PC-9 (cell line): ENCODE data around the gene SHC3. TPM values are rescaled to one million over a fixed set of nuclear protein-coding genes. Genes with fewer than 3 reads are reported as not detected.

Experiments used
- BruUV-seq: library from RNA; stranded (reverse); fragments of 400-500 nt; replicated peaks from 2 replicates; lab custom pipeline; 2021; lab: Mats Ljungman, UMichigan
- CTCF ChIA-PET: fragments of 300-600 bp; sonication (Branson Sonifier 250); formaldehyde crosslinking; loops from one replicate; lab custom pipeline; 2022; ENCODE audit warnings: antibody characterized with exemption; lab: Charles Lee
- POLR2A ChIA-PET: fragments of 300-600 bp; sonication (Branson Sonifier 250); formaldehyde crosslinking; loops from one replicate; lab custom pipeline; 2022; ENCODE audit warnings: antibody characterized with exemption; ENCODE audit not compliant: unreplicated experiment; lab: Charles Lee
- DNase-seq, 2 experiments: peaks; one replicate each; pipeline versions ENCODE4 v3.0.0 to v3.0.0-alpha.2; 2015 to 2022; ENCODE audit warnings: mixed read lengths in 1 of 2
- H2AFZ ChIP-seq: fragments of 200-600 bp; sonication (generic); 2 replicates; pipeline ENCODE4 v1.8.1; 2017; ENCODE audit warnings: antibody characterized with exemption
- H3F3A ChIP-seq: fragments of 200-600 bp; sonication (generic); 2 replicates; pipeline ENCODE4 v1.8.1; 2017; ENCODE audit warnings: antibody characterized with exemption, mild to moderate bottlenecking, low read depth; ENCODE audit not compliant: insufficient read depth
- H3K27ac ChIP-seq: fragments of 200-600 bp; sonication (generic); 2 replicates; pipeline ENCODE4 v1.6.1; 2016; ENCODE audit warnings: mixed run types
- H3K27me3 ChIP-seq: fragments of 200-600 bp; sonication (generic); 2 replicates; pipeline ENCODE4 v1.6.1; 2016; ENCODE audit warnings: low read depth, mixed run types; ENCODE audit not compliant: insufficient read depth
- H3K36me3 ChIP-seq: fragments of 200-600 bp; sonication (generic); 2 replicates; pipeline ENCODE4 v1.6.1; 2016; ENCODE audit warnings: low read depth, mixed run types
- H3K4me1 ChIP-seq: fragments of 200-600 bp; sonication (generic); replicated peaks from 2 replicates; pipeline ENCODE4 v1.6.1; 2016; ENCODE audit warnings: mixed run types; ENCODE audit not compliant: insufficient read depth
- H3K4me2 ChIP-seq: fragments of 200-600 bp; sonication (generic); 2 replicates; pipeline ENCODE4 v1.6.1; 2017; ENCODE audit warnings: mixed run types
- H3K4me3 ChIP-seq: fragments of 200-600 bp; sonication (generic); 2 replicates; pipeline ENCODE4 v1.6.1; 2016; ENCODE audit warnings: mixed run types
- H3K79me2 ChIP-seq: fragments of 200-600 bp; sonication (generic); 2 replicates; pipeline ENCODE4 v1.6.1; 2017; ENCODE audit warnings: low read depth, mixed run types
- H3K9me2 ChIP-seq: fragments of 200-600 bp; sonication (generic); 2 replicates; pipeline ENCODE4 v1.8.1; 2017; ENCODE audit warnings: mild to moderate bottlenecking; ENCODE audit not compliant: insufficient read depth
- H3K9me3 ChIP-seq: fragments of 200-600 bp; sonication (generic); 2 replicates; pipeline ENCODE4 v1.8.1; 2016; ENCODE audit warnings: low read depth; ENCODE audit not compliant: insufficient read depth
- H4K20me1 ChIP-seq: fragments of 200-600 bp; sonication (generic); 2 replicates; pipeline ENCODE4 v1.8.1; 2017; ENCODE audit not compliant: insufficient read depth
- CTCF ChIP-seq: fragments of 200-600 bp; sonication (generic); conservative IDR thresholded peaks from 2 replicates; pipeline ENCODE4 v1.6.1; 2017; ENCODE audit warnings: mixed run types, antibody characterized with exemption, mild to moderate bottlenecking, moderate library complexity
- EZH2 ChIP-seq: fragments of 200-600 bp; sonication (generic); IDR thresholded peaks from 2 replicates; pipeline ENCODE4 v1.8.0; 2017; ENCODE audit warnings: antibody characterized with exemption, low read depth
- intact Hi-C: fragments of 100-400 bp; cut with micrococcal nuclease; formaldehyde crosslinking; loops from one replicate; pipeline ENCODE4 v1.10.0; 2022; ENCODE audit not compliant: unreplicated experiment
- total RNA-seq: library from RNA; stranded (reverse); gene quantifications from 2 replicates; pipeline ENCODE4 v1.2.3, GENCODE V29; 2021

Gene SHC3
- total RNA-seq, 1 experiment from 2014 or later = 15.9 TPM

- Histone ChIP-seq H3K4me2 (no peak overlapping the region), H3K4me3 (no peak overlapping the region), H3K9me3 (no peaks in the 10 kb centered on the region), H2AFZ (no peak overlapping the region), H3K9me2 (no peaks in the 10 kb centered on the region), H3K4me1 (no peaks in the 10 kb centered on the region), H3K36me3 (no peaks in the 10 kb centered on the region), H3K27ac (no peak overlapping the region), H3K79me2 (no peaks in the 10 kb centered on the region), H4K20me1 (no peaks in the 10 kb centered on the region), H3F3A (no peaks in the 10 kb centered on the region), H3K27me3 (no peaks in the 10 kb centered on the region)
- ChIA-PET CTCF (no interaction called here), POLR2A (interaction anchor here (0.5 kb wide), 1 partner anchor 1980 kb away, joined by 3 read pairs; no protein-coding TSS in a partner anchor)
- intact Hi-C loops = no loop called here
- no peak for TF ChIP-seq EZH2
- no peak for TF ChIP-seq CTCF
- DNase-seq = no peak
- no TSS peak for BruUV-seq
These were observed 123.6 kb downstream of the SHC3 start for GRCh38 chr9:89054865-89055495.

GRCh38 chr9:89053301-89053700, 125.3 kb downstream of the SHC3 start:
- Histone ChIP-seq H3K4me2 (no peak overlapping the region), H4K20me1 (no peaks in the 10 kb centered on the region), H3K36me3 (no peaks in the 10 kb centered on the region), H3K79me2 (no peaks in the 10 kb centered on the region), H3K4me3 (no peak overlapping the region), H3K4me1 (no peaks in the 10 kb centered on the region), H2AFZ (no peak overlapping the region), H3K9me3 (no peaks in the 10 kb centered on the region), H3K27ac (no peak overlapping the region), H3K9me2 (no peaks in the 10 kb centered on the region), H3K27me3 (no peaks in the 10 kb centered on the region), H3F3A (no peaks in the 10 kb centered on the region)
- intact Hi-C loops = no loop called here
- ChIA-PET POLR2A (no interaction called here), CTCF (no interaction called here)
- no peak for DNase-seq
- TF ChIP-seq EZH2 = no peak
- BruUV-seq = no TSS peak

GRCh38 chr9:89052470-89053097, 126.0 kb downstream of the SHC3 start:
- Histone ChIP-seq H3K27ac (no peak overlapping the region), H3K4me1 (no peaks in the 10 kb centered on the region), H3K4me2 (no peak overlapping the region), H3K9me2 (no peaks in the 10 kb centered on the region), H2AFZ (no peak overlapping the region), H3K36me3 (no peaks in the 10 kb centered on the region), H3K27me3 (no peaks in the 10 kb centered on the region), H3F3A (no peaks in the 10 kb centered on the region), H3K79me2 (no peaks in the 10 kb centered on the region), H3K4me3 (no peak overlapping the region), H4K20me1 (no peaks in the 10 kb centered on the region), H3K9me3 (no peaks in the 10 kb centered on the region)
- TF ChIP-seq CTCF (no peak), EZH2 (no peak)
- DNase-seq = no peak
- intact Hi-C loops = no loop called here
- ChIA-PET CTCF (no interaction called here), POLR2A (no interaction called here)
- no TSS peak for BruUV-seq
